ENCODE measurements around the gene OBSCN. TPM values are rescaled to one million over a fixed set of nuclear protein-coding genes. Genes with fewer than 3 reads are reported as not detected.

OBSCN gene
- total RNA-seq, 1 experiment from 2014 or later: 33.3 TPM

GRCh38 chr1:228347181-228347580 lies 139.3 kb downstream of the OBSCN start:
- H3K23ac ChIP-seq (ENCODE audit: insufficient read length, low read depth, low read length): no peak overlapping the region
- H3K79me2 ChIP-seq (ENCODE audit: insufficient read depth, low read length): no peaks in the 10 kb centered on the region
- no peaks in the 10 kb centered on the region for H3K27me3 ChIP-seq (ENCODE audit: insufficient read depth, low read length)
- no peak overlapping the region for H3T11ph ChIP-seq (ENCODE audit: low read length)
- H2BK15ac ChIP-seq (ENCODE audit: low read depth, low read length): no peak overlapping the region
- no peaks in the 10 kb centered on the region for H3K79me1 ChIP-seq (ENCODE audit: insufficient read depth, low read depth, low read length, poor library complexity, severe bottlenecking)
- no peak overlapping the region for H3K56ac ChIP-seq (ENCODE audit: insufficient read length, low read depth, low read length)
- peaks cover 6% of the 10 kb centered on the region for H3K9me3 ChIP-seq (ENCODE audit: control insufficient read depth, low read depth, low read length)
- H3K23me2 ChIP-seq (ENCODE audit: insufficient read length, low read depth, low read length, poor library complexity, severe bottlenecking): no peaks in the 10 kb centered on the region
- no peaks in the 10 kb centered on the region for H4K20me1 ChIP-seq (ENCODE audit: control insufficient read depth, insufficient read depth, insufficient read length)
- Mint-ChIP-seq H3K27ac (no peak overlapping the region), H3K36me3 (ENCODE audit: insufficient read depth in 1 of 3, low read depth in 3 of 3) (peaks cover 13 to 20% (median 17%) of the 10 kb centered on the region in 3 experiments; a peak in 5 of 7 replicates), H3K27me3 (ENCODE audit: low read depth) (peaks cover 6% of the 10 kb centered on the region), H3K4me3 (no peak overlapping the region), H3K9me3 (peaks cover 0 to 4% of the 10 kb centered on the region in 2 experiments; a peak in 1 of 5 replicates), H3K4me1 (no peaks in the 10 kb centered on the region; a peak in 1 of 4 replicates)
- no peak overlapping the region for H2BK5ac ChIP-seq (ENCODE audit: insufficient read length, low read length)
- H2BK120ac ChIP-seq (ENCODE audit: low read depth, low read length, poor library complexity, severe bottlenecking): no peak overlapping the region
- no peak for TF ChIP-seq CTCF (conservative IDR thresholded peaks at IDR 0.05)
- no peak overlapping the region for H2AK5ac ChIP-seq (ENCODE audit: insufficient read length, low read length)
- H2BK12ac ChIP-seq (ENCODE audit: insufficient read length, low read depth, low read length): no peak overlapping the region
- no CpG with 5 or more reads among the region's 7 CpGs for WGBS (ENCODE audit: extremely low coverage, insufficient read length, low lambda C conversion rate)
- no peak overlapping the region for H3K27ac ChIP-seq (ENCODE audit: insufficient read length, low read depth, low read length)
- no peak overlapping the region for H2BK20ac ChIP-seq (ENCODE audit: low read depth, low read length, poor library complexity, severe bottlenecking)
- H4K5ac ChIP-seq (ENCODE audit: insufficient read length, low read depth, low read length): no peak overlapping the region
- no peak overlapping the region for H4K91ac ChIP-seq (ENCODE audit: insufficient read length, low read depth, low read length)
- DNase-seq: no peak
- H3K4me1 ChIP-seq (ENCODE audit: insufficient read depth, low read length): no peaks in the 10 kb centered on the region
- no peak overlapping the region for H2AFZ ChIP-seq (ENCODE audit: low read length)
- no peak overlapping the region for H4K8ac ChIP-seq (replicated peaks; ENCODE audit: insufficient read length, low read depth, low read length)
- no peak overlapping the region for H3K4me2 ChIP-seq (ENCODE audit: insufficient read depth, insufficient read length, low read length)
- no peak overlapping the region for H3K9ac ChIP-seq (ENCODE audit: extremely low read depth, insufficient read length, low read length)
- no peak overlapping the region for H3K14ac ChIP-seq (ENCODE audit: insufficient read depth, low read length)
- no peak overlapping the region for H3K18ac ChIP-seq (ENCODE audit: insufficient read length, low read depth, low read length)
- no peak overlapping the region for H3K4ac ChIP-seq (ENCODE audit: low read depth, low read length)

Data from H9 (cell line).